Natural killer cell (primary cell): ENCODE measurements around the gene THSD1. TPM values are rescaled to one million over a fixed set of nuclear protein-coding genes. Genes with fewer than 3 reads are reported as not detected.

ENCODE experiments used
- ATAC-seq, 3 donors: fragments of 150-1000 bp in 2 of 3; fragments of 200-7000 bp in 1 of 3; cut with Tn5 transposase; 1 replicate in 1 of 3; 2 replicates in 2 of 3; pipeline ENCODE4 v1.10.0; 2021; ENCODE audit warnings: mild to moderate bottlenecking in 2 of 3, moderate library complexity in 2 of 3
- DNase-seq, 2 donors: peaks; one replicate each; pipeline versions ENCODE4 v3.0.0 to v3.0.0-alpha.2; 2013 to 2021; ENCODE audit warnings: mixed read lengths in 1 of 2
- H3K27ac ChIP-seq: one replicate; pipeline ENCODE4 v1.5.1; 2013; ENCODE audit warnings: mild to moderate bottlenecking, low read length
- H3K27me3 ChIP-seq: one replicate; pipeline ENCODE4 v1.6.1; 2013; ENCODE audit warnings: low read length; ENCODE audit not compliant: control insufficient read depth, insufficient read depth
- H3K36me3 ChIP-seq: one replicate; pipeline ENCODE4 v1.6.1; 2013; ENCODE audit warnings: low read length; ENCODE audit not compliant: control insufficient read depth, insufficient read depth
- H3K4me1 ChIP-seq: one replicate; pipeline ENCODE4 v1.6.1; 2013; ENCODE audit warnings: low read length; ENCODE audit not compliant: control insufficient read depth, insufficient read depth
- H3K4me3 ChIP-seq: one replicate; pipeline ENCODE4 v1.5.1; 2013; ENCODE audit warnings: low read length
- H3K9me3 ChIP-seq: one replicate; pipeline ENCODE4 v1.6.1; 2013; ENCODE audit warnings: low read length; ENCODE audit not compliant: control insufficient read depth, insufficient read depth
- H3K27ac Mint-ChIP-seq, 2 donors: one replicate each; pipeline ENCODE4 v1.8.0; 2022; ENCODE audit warnings: mild to moderate bottlenecking in 2 of 2, mixed read lengths in 2 of 2, moderate library complexity in 1 of 2
- H3K27me3 Mint-ChIP-seq, 2 donors: one replicate each; pipeline ENCODE4 v1.8.0; 2022; ENCODE audit warnings: low read depth in 2 of 2, mixed read lengths in 2 of 2
- H3K36me3 Mint-ChIP-seq: one replicate; pipeline ENCODE4 v1.8.0; 2022; ENCODE audit warnings: mixed read lengths
- H3K4me1 Mint-ChIP-seq, 2 donors: one replicate each; pipeline ENCODE4 v1.8.0; 2022; ENCODE audit warnings: mixed read lengths in 2 of 2
- H3K4me3 Mint-ChIP-seq: one replicate; pipeline ENCODE4 v1.8.0; 2022; ENCODE audit warnings: mild to moderate bottlenecking, moderate library complexity, mixed read lengths
- H3K9me3 Mint-ChIP-seq, 2 donors: one replicate each; pipeline ENCODE4 v1.8.0; 2022; ENCODE audit warnings: mixed read lengths in 2 of 2
- CTCF ChIP-seq: fragments of 200-600 bp; IDR thresholded peaks from one replicate; pipeline ENCODE4 v1.8.0; 2022; ENCODE audit warnings: antibody characterized with exemption
- WGBS: methylation state at CpG from one replicate; pipeline ENCODE4 v1.1.7; 2013; ENCODE audit warnings: missing lambda C conversion rate; ENCODE audit not compliant: insufficient coverage; 5-methylcytosine and 5-hydroxymethylcytosine counted together
- intact Hi-C: fragments of 100-400 bp; cut with micrococcal nuclease; formaldehyde crosslinking; loops from one replicate; pipeline ENCODE4 v1.14.2; 2022
- total RNA-seq, 4 donors: library from RNA; stranded (reverse); fragments of 120-200 nt in 1 of 4; gene quantifications; one replicate each; pipeline versions ENCODE4 v1.2.3 to v1.2.4, GENCODE V29; 2013 to 2022

THSD1 gene
- total RNA-seq, 3 donors from 2014 or later (not counting 1 experiment from before 2014, with no cell fraction given), result 0.61 to 1.2 (median 0.84) TPM

DNA sequence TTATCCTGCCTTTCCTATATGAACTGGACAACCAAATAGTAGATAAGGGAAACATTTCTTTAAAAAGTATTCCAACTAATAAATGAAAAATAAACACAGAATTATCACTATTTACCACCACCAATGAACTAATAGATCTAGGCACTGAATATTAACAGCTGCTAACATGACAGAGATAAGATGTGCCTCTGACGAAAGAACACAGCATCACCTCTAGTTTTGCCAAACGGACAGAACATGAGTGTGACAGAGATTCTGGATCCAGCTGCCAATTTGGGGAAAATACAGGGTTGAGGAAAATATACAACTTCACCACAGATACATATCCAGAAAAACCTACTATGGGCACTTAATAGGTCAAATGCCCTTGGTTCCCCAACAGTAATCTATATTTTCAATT, 26.5 kb upstream of the THSD1 start:
- peaks cover 13% of the 10 kb centered on the region for H3K36me3 Mint-ChIP-seq
- TF ChIP-seq CTCF, result no peak
- H3K4me1 Mint-ChIP-seq, result peaks cover 7 to 8% of the 10 kb centered on the region in 2 donors

GRCh38 chr13:52428295-52428694, 22.3 kb upstream of the THSD1 start:
- no peaks in the 10 kb centered on the region for H3K9me3 ChIP-seq
- Mint-ChIP-seq H3K9me3 (no peaks in the 10 kb centered on the region), H3K36me3 (peaks cover 13% of the 10 kb centered on the region), H3K27ac (no peak overlapping the region), H3K27me3 (no peaks in the 10 kb centered on the region), H3K4me3 (no peak overlapping the region), H3K4me1 (no peaks in the 10 kb centered on the region)
- H3K4me1 ChIP-seq, result no peaks in the 10 kb centered on the region
- no peak for TF ChIP-seq CTCF
- ATAC-seq, result no peak
- 90% methylated on average over 2 of the region's 2 CpGs for WGBS
- H3K27ac ChIP-seq, result no peak overlapping the region
- no peak for DNase-seq
- peaks cover 58% of the 10 kb centered on the region for H3K36me3 ChIP-seq
- no peak overlapping the region for H3K4me3 ChIP-seq
- H3K27me3 ChIP-seq, result no peaks in the 10 kb centered on the region
- intact Hi-C loops, result no loop called here

More for the DNA sequence above, 26.5 kb upstream of the THSD1 start:
- no peak for DNase-seq
- no peaks in the 10 kb centered on the region for H3K27me3 ChIP-seq
- H3K27ac ChIP-seq, result no peak overlapping the region
- H3K27me3 Mint-ChIP-seq, result no peaks in the 10 kb centered on the region
- no peak overlapping the region for H3K27ac Mint-ChIP-seq
- H3K9me3 ChIP-seq, result no peaks in the 10 kb centered on the region
- H3K36me3 ChIP-seq, result peaks cover 65% of the 10 kb centered on the region
- WGBS, result 100% methylated on average over 2 of the region's 2 CpGs
- no peak overlapping the region for H3K4me3 ChIP-seq
- no peaks in the 10 kb centered on the region for H3K4me1 ChIP-seq
- no peaks in the 10 kb centered on the region for H3K9me3 Mint-ChIP-seq
- H3K4me3 Mint-ChIP-seq, result no peak overlapping the region
- intact Hi-C loops, result no loop called here
- no peak for ATAC-seq

DNA sequence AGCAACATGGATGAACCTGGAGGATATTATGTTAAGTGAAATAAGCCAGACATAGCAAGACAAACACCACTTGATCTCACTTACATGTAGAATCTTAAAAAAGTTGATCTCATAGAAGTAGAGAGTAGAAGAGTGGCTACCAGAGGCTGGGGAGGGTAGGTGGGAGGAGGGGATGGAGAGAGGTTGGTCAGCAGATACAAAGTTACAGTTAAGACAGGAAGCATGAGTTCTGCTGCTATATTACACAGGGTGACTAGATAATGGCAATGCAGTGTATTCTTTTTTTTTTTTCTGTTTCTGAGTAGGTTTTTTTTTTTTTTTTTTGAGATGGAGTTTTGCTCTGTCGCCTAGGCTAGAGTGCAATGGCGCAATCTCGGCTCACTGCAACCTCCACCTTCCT, 15.2 kb upstream of the THSD1 start:
- H3K27ac Mint-ChIP-seq, result no peak overlapping the region

More for the DNA sequence above, 15.2 kb upstream of the THSD1 start:
- WGBS, result no CpG with 5 or more reads among the region's 3 CpGs
- Histone ChIP-seq H3K27me3 (no peaks in the 10 kb centered on the region), H3K36me3 (peaks cover 60% of the 10 kb centered on the region), H3K4me3 (no peak overlapping the region), H3K27ac (no peak overlapping the region), H3K9me3 (no peaks in the 10 kb centered on the region), H3K4me1 (no peaks in the 10 kb centered on the region)
- Mint-ChIP-seq H3K4me3 (no peak overlapping the region), H3K27me3 (no peaks in the 10 kb centered on the region), H3K9me3 (no peaks in the 10 kb centered on the region), H3K4me1 (no peaks in the 10 kb centered on the region), H3K36me3 (peaks cover 19% of the 10 kb centered on the region)
- ATAC-seq (no peak), DNase-seq (no peak)
- TF ChIP-seq CTCF, result no peak
- intact Hi-C loops, result no loop called here
